HG02610 (cell line): ENCODE measurements around the gene PLCH2.

Experiments
- ATAC-seq: cut with Tn5 transposase; IDR thresholded peaks from one replicate; pipeline ENCODE4 v1.9.1; 2021; ENCODE audit warnings: mild to moderate bottlenecking, moderate library complexity; ENCODE audit not compliant: unreplicated experiment

The PLCH2 gene

GRCh38 chr1:2498648-2499047 is 22.6 kb downstream of the PLCH2 start:
- no peak for ATAC-seq

GRCh38 chr1:2499260-2499659 is 23.2 kb downstream of the PLCH2 start:
- ATAC-seq: no peak

- no peak for ATAC-seq
Observed at GRCh38 chr1:2499986-2500596, 24.0 kb downstream of the PLCH2 start.

- ATAC-seq: no peak
Observed at GRCh38 chr1:2501041-2501819, 25.1 kb downstream of the PLCH2 start.

DNA sequence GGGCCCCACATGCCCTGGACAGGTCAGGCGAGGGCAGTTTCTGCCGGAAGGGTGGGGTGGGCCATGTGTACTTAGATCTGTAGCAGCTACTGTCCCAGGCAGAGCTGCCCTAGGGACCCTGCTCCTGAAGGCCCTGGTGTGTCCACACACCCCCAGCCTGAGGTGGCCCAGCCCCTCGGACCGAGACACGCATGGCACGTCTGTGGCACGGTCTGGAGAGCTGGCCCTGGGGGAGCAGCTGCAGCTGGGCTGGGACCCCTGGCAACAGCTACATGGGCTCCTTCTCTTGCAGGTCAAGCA is 25.7 kb downstream of the PLCH2 start:
- no peak for ATAC-seq

DNA sequence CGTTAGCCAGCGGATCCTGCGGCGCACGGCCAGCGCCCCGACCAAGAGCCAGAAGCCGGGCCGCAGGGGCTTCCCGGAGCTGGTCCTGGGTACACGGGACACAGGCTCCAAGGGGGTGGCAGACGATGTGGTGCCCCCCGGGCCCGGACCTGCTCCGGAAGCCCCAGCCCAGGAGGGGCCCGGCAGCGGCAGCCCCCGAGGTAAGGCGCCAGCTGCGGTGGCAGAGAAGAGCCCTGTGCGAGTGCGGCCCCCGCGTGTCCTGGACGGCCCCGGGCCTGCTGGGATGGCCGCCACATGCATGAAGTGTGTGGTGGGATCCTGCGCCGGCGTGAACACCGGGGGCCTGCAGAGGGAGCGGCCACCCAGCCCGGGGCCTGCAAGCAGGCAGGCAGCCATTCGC is 26.1 kb downstream of the PLCH2 start:
- no peak for ATAC-seq

GRCh38 chr1:2502661-2503553 is 26.8 kb downstream of the PLCH2 start:
- no peak for ATAC-seq

- ATAC-seq: no peak
Observed at GRCh38 chr1:2503554-2504224, 27.6 kb downstream of the PLCH2 start.

DNA sequence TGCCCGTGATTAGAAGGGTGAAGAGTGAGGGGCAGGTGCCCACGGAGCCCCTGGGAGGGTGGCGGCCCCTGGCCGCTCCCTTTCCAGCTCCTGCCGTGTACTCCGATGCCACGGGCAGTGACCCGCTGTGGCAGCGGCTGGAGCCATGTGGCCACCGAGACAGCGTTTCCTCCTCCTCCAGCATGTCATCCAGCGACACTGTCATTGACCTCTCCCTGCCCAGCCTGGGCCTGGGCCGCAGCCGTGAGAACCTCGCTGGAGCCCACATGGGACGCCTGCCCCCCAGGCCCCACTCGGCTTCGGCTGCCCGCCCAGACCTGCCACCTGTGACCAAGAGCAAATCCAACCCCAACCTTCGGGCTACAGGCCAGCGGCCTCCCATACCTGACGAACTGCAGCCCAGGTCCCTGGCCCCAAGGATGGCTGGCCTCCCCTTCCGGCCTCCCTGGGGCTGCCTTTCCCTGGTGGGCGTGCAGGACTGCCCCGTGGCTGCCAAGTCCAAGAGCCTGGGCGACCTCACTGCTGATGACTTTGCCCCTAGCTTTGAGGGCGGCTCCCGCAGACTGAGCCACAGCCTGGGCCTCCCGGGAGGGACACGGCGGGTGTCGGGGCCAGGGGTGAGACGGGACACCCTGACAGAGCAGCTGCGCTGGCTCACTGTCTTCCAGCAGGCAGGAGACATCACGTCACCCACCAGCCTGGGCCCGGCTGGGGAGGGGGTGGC is 28.3 kb downstream of the PLCH2 start:
- no peak for ATAC-seq

- no peak for ATAC-seq
Observed at GRCh38 chr1:2504949-2505272, 28.8 kb downstream of the PLCH2 start.

DNA sequence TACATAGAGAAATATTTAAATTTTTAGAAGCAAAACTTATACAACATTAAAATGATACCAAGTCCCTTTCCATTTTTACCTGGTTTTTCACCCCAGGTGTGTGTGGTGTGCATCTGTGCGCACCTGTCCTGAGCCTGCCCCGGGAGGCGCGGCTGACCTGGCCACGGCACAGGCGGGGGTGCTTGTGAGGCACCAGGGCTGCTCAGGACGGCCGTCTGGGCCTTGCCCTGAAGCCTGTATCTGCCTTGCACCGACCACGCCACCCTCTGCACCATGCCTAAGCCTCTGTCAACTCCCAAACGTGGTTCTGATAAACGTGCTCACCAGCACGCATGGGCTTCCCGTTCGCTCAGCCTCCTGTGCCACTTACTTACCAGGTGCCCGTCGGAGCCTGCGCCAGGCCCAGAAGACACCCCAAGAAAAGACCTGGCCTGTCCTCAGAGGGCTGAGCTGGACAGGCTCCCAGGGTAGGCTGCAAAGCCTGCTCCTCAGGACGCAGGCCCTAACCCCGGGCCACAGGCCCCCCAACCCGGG is 29.4 kb downstream of the PLCH2 start:
- no peak for ATAC-seq

DNA sequence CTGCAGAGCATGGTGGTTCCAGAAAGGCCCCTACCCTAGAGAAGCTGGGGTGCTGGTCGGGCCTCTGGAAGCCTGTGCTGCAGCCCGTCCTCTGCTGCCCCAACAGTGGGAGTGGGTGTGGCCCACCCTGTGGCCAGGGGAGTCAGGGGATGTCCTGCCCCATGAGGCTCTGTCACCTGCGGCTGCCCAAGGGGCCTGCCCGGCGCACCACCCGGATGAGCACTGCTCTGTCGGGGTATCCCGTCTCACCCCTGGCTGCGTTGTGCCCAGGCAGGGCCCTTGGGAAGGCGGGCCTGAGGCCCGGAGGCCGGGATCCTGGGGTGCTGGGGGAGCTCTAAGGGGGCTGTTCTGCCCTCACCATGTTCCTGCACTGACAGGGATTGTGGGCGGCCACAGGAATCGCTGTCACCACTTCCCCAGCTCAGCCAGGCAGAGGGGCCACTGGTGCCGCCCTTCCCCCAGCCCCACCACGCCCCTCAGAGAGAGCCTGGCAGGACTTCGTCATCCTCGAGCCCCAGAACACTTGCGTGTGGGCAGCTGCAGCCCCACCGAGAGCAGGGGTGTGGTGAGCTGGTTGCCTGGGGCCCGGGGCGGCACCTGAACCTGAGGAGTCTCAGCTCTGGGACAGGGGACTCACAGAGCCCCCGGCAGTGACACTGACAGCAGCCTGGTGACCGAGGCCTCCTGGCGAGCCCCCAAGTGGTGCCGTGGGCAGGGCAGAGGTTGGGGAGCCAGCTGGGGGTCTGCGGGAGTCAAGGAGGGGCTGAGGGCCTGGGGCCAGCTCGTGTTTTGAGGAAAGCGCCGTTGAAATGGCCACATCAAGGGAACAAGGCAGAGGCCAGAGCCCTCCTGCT is 30.1 kb downstream of the PLCH2 start:
- no peak for ATAC-seq

DNA sequence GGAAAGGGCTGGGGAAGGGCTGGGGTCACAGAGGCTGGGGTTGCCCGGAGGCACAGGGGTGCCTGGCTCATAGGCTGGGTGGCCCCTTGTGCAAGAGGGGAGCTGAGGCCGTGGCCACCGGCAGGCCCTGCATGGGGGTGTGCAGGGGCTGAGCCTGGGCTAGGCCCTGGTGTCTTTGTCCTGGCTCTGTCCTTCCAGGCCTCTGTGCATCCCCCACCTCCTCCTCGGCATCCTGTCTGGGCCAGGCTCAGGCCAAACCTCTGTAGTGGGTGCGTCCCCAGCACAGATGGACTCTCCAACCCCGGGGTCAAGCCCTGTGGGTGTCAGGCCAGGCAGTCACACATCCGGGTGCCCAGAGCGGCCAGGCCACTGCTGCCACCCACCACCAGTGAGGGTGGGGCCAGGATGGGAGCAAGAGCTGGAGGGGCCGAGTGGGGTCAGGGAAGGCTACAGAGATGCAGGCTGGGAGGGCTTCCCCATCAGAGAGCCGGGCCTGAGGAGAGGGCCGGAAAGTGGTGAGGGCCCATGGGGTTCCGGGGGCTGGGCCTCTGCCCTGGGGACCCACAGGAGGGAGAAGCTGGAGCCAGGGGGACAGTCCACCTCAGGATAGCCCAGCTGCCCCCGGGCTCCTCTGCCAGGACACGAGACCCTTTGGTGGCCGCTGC is 30.9 kb downstream of the PLCH2 start:
- ATAC-seq: no peak

- ATAC-seq: no peak
Observed at GRCh38 chr1:2507744-2508155, 31.7 kb downstream of the PLCH2 start.

- ATAC-seq: no peak
Observed at GRCh38 chr1:2508180-2508579, 32.1 kb downstream of the PLCH2 start.

- ATAC-seq: no peak
Observed at GRCh38 chr1:2508751-2509150, 32.7 kb downstream of the PLCH2 start.

- no peak for ATAC-seq
Observed at GRCh38 chr1:2509589-2509988, 33.5 kb downstream of the PLCH2 start.

DNA sequence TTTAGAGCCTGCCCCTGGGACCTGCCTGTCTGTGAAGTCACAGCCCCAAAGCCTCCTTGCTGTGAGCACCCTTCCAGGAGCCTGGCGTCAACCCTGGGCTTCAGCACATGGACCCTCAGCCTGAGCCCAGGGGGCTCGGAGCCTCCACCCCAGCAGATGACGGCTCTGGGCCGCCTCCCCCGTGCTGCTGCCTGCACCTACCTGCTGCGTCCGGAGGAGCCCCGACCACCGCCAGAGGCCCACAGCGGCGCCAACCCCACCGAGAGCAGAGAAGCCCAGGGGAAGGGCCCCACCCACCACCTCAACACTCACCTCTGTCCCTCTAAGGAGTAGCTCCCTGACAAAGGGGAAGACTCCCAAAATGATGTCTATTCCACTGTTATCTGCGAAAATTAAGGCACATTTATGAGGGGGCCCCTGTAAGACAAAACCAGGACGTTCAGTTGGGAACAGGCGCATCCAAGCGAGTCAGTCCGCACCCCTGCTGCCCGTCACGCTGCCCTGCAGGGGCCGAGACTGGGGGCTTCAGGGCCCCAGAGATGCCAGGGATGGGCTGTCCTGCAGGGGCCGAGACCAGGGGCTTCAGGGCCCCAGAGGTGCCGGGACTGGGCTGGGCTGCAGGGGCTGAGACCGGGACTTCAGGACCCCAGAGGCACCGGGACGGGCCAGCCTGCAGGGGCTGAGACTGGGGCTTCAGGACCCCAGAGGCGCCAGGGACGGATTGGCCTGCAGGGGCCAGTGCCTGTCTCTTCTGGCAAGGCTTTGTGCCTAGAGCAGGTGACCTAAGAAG is 34.5 kb downstream of the PLCH2 start:
- no peak for ATAC-seq
